ENCODE measurements around the gene MYLK3. TPM values are rescaled to one million over a fixed set of nuclear protein-coding genes. Genes with fewer than 3 reads are reported as not detected.

Gene MYLK3
- total RNA-seq, 3 donors from 2014 or later: 0.03 to 0.63 (median 0.41) TPM

- ATAC-seq (no peak), DNase-seq (no peak)
- intact Hi-C loops (cut with DNase I, micrococcal nuclease): no loop called here
- Histone ChIP-seq H3K9me3 (no peaks in the 10 kb centered on the region), H3K36me3 (ENCODE audit: low read depth) (no peaks in the 10 kb centered on the region), H3K4me1 (ENCODE audit: low read depth) (peaks cover 33% of the 10 kb centered on the region), H3K4me3 (no peak overlapping the region)
- no peak for TF ChIP-seq CTCF (IDR thresholded peaks at IDR 0.05)
Observed at GRCh38 chr16:46691726-46692125, 56.4 kb downstream of the MYLK3 start.

- H3K36me3 ChIP-seq (ENCODE audit: low read depth): no peaks in the 10 kb centered on the region
- peak; percentile 48 to 62 (median 56) for DNase-seq
- no peak for ATAC-seq
- no peaks in the 10 kb centered on the region for H3K9me3 ChIP-seq
- H3K4me3 ChIP-seq: no peak overlapping the region
- H3K4me1 ChIP-seq (ENCODE audit: low read depth): peaks cover 35% of the 10 kb centered on the region
- no peak for TF ChIP-seq CTCF (IDR thresholded peaks at IDR 0.05)
- intact Hi-C loops (cut with DNase I, micrococcal nuclease): no loop called here
Observed at GRCh38 chr16:46690281-46691178, 57.6 kb downstream of the MYLK3 start.

GRCh38 chr16:46689365-46690280, 58.5 kb downstream of the MYLK3 start, which contains the start of gene ORC6:
TSS of gene ORC6 (plus strand) at chr16:46689659. CDS start at chr16:46689706, 47 bp downstream.
- peaks cover 35% of the 10 kb centered on the region for H3K4me1 ChIP-seq (ENCODE audit: low read depth)

GRCh38 chr16:46688654-46689364, 59.3 kb downstream of the MYLK3 start, which contains the start of gene VPS35:
TSS of gene VPS35 (minus strand) at chr16:46689178. CDS start at chr16:46689133, 45 bp downstream.
- ATAC-seq: peak; percentile 92
- TF ChIP-seq CTCF (IDR thresholded peaks at IDR 0.05): peak; percentile 11
- no peaks in the 10 kb centered on the region for H3K36me3 ChIP-seq (ENCODE audit: low read depth)
- peak within 1 kb of the TSS; percentile 70 for H3K4me3 ChIP-seq
- no peaks in the 10 kb centered on the region for H3K9me3 ChIP-seq
- DNase-seq: peak; percentile 99 to 100 (median 100)
- H3K4me1 ChIP-seq (ENCODE audit: low read depth): peaks cover 39% of the 10 kb centered on the region
- intact Hi-C loops (cut with DNase I, micrococcal nuclease): loop anchor here in 1 of 2 donors (5.0 kb wide), 1 partner anchor 143 kb away; the partner anchor contains the start of gene C16orf87

More at GRCh38 chr16:46689365-46690280, 58.5 kb downstream of the MYLK3 start, which contains the start of gene ORC6:
- Histone ChIP-seq H3K36me3 (ENCODE audit: low read depth) (no peaks in the 10 kb centered on the region), H3K9me3 (no peaks in the 10 kb centered on the region), H3K4me3 (peak within 1 kb of the TSS; percentile 70)
- DNase-seq (peak; percentile 97 to 100 (median 98)), ATAC-seq (peak; percentile 86)
- no peak for TF ChIP-seq CTCF (IDR thresholded peaks at IDR 0.05)
- intact Hi-C loops (cut with DNase I, micrococcal nuclease): loop anchor here in 1 of 2 donors (5.0 kb wide), 1 partner anchor 143 kb away; the partner anchor contains the start of gene C16orf87

Data from mucosa of descending colon (tissue), 3 donors.